ENCODE results near the gene SPATA16.
"Not testable (repeated sequence)": the region's sequence is repeated elsewhere in the genome, so short reads cannot be mapped to it uniquely, and the experiment has no call there.

The SPATA16 gene

DNA sequence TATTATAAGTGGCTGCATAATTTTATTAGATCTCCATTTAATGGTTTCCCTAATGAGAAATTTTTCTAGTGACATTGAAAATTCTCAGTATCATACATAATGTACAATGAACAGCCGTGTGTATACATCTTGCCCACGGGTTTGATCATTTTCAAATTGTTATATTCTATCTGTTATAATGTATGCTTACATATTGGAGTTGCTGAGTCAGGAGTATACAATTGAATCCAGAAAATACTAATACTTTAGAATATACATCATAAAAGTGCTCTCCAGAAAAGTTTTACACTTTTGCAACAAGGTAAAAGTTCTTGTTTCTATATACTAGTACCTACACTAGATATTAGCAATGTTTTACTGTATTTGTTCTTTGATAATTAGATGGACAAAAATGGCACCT, 82.8 kb downstream of the SPATA16 start:
- DNase-seq: no peak

DNA sequence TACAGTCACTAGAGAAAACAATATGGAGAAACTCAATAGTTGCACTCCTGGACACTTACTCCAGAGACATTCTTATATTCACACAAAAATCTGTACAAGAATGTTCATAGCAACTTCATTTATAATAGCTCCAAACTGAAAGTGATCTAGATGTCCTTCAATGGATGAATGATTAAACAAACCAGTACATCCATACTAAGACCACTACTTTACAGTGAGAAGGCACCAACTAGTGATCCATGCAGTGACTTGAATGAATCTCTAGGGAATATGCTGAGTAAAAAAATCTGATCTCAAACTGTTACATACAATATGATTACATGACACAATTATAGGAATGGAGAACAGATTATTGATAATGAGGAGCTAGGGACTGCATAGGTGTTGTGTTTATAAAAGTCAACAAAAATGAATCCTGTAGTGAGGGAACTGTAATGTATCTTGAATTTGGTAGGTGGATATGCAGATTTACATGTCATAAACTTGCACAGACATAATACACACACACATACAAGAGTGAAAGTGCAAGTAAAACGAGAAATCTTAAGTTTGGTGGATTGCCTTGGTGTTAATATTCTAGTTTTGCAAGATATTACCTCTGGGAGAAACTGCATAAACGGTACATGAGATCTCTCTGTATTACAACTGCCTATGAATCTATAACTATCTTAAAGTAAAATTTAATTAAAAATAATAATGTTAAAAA, 85.7 kb downstream of the SPATA16 start:
- peak; percentile 42 for DNase-seq

DNA sequence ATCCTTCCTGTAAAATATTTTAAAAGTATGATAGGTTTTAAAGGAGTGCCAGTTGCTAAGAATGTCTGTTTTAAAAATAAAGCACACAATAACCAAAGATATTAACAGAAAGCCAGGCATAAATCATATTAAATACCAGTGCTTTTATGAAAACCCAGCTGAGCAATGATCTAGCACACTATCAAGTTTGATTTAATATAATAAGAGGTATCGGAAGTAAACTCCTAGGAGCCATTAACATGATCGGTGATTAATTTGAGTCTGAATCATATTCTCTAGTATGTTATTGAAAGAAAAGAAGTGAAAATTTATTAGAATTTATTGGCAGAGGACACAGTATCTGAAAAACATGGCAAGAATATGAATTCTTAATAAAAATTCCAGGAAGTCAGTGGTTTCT, 91.7 kb downstream of the SPATA16 start:
- DNase-seq: no peak

DNA sequence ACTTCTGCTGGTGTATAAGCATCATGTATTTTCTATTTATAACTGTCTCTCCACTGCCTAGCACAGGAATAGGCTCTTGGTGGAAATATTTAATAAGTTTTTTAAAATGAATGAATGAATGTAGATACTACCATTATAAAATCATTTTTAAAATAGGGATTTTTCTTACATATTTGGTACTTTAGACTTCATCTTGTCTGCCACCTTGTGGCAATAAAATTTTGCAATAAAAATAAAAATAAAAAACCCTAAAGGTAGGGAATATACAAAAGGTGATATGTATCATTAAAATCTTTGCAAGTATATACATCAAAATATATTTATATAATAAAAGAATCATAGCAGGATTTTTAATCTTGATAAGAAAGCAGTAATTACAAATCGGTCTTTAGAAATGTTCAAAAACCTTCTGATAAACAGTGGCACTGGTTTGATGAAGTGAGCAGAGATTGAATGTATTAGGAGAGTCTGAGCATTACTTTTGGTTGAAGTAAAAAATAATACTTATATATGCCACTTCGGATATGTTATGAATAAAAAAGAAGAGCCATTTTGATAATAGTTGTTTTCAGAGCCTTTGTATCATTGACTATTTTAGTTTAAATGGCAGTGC, 95.2 kb downstream of the SPATA16 start:
- peak; percentile 44 for DNase-seq

DNA sequence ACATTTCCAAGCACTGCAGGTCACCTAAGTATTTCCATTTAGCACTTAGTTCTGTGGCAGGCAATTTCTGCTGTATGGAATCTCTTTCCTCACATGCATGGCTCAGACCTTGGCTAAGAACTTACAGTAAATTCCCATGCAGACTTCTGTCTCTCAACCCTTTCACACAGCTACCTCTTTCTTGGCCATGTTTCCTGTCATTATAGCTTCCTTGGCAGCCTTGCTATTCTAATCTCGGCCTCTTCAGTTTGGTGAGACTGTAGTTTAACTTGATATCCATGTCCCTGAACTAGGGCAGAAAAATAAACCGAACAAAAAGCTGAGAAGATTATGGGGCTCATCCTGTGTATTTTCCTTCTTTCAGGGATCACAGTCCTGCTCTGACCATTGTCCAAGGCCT, 96.0 kb downstream of the SPATA16 start:
- no peak for DNase-seq

DNA sequence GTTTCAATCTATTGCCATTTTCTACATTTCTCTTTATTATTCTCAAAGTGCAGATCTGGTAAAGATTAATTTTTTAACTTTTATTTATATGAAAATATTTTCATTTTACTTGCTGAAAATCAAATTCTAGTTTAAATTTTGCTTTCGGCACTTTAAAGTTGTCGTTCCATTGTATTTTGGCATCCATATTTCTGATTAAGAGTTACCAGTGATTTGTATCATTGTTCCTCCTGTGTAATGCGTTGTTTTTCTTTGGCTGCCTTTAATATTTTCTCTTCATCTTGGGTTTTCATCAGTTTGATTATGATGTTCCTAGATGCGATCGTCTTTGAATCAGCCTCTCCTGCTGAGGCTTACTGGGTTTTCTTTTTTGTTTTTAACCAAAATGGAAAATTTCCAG, 97.3 kb downstream of the SPATA16 start:
- DNase-seq: no peak

DNA sequence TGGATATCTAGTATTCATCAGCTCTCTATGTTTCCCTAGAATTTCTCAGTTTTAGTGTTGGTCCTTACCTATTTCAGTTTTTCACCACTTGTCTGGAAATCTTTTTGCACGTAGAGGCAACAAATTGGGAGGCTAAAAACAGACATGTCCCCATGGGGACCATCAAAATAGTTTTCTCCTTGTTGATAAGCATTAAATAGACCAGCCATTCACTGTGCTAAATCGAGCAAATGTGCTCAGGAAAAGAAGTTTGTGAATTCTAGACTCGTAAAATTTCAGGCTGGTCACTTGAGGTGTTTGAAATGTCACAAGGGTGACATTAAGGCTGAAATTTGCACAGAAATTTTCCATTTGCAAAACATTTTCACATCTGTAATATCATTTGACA, 102.6 kb downstream of the SPATA16 start:
- no peak for DNase-seq

DNA sequence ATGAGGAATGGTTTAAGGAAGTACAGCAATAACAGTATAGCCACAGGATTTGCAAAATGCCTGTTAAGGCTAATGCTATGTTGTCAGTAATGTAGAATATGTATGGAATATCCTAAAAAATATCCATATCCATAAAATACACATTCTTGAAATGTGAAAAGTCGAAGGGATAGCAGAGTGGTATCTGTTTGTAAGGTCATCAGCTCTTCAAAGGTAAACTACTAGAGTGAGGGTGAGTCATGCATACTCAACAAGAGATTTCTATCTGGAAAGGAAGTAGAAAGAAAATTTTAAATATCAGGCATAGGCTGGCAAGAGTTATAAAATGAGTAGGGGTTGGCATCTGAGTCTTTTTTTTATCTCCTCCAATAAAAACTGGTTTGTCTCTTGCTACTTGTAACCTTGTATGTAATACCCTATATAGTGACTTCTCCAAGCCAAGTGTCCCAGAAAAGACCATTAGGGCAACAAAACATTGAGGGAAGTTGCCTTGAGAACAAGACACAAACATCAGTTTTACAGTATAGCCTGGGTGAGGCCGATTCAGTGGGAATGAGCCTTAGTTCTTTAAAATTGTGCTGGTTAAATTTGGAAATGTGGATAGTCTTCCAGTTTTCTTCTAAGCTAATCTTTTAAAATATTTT, 103.1 kb downstream of the SPATA16 start:
- peak; percentile 10 for DNase-seq

DNA sequence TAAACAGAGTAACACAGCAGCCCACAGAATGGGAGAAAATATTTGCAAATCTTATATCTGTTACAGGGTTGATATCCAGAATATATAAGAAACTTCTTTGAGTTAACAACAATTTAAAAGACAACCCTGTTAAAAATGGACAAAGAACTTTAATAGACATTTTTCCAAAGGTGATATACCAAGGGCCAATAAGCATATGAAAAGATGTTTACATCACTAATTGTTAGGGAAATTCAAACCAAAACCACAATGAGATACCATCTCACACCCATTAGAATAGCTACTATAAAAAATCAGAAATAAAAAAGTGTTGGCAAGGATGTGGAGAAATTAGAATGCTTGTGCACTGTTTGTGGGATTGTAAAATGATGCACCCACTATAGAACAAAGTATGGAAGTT, 110.8 kb downstream of the SPATA16 start:
- DNase-seq: no peak

DNA sequence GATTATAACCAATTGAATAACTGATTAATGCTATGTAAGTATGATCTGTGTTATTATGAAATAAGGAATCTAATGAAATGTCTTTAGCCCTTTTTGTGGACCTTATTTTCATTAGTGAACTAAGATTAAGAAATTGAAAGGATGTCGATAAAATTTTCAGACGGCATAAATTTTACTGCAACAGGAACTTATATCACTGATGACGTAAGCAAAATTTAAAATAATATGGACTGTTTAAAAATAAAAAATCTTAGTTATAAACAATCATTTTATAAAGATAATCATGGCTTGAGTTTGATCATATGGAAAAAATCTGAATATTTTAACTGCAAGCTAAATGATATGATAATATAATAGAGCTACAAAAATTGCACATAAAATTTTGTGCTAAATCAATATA, 112.7 kb downstream of the SPATA16 start:
- DNase-seq: no peak

DNA sequence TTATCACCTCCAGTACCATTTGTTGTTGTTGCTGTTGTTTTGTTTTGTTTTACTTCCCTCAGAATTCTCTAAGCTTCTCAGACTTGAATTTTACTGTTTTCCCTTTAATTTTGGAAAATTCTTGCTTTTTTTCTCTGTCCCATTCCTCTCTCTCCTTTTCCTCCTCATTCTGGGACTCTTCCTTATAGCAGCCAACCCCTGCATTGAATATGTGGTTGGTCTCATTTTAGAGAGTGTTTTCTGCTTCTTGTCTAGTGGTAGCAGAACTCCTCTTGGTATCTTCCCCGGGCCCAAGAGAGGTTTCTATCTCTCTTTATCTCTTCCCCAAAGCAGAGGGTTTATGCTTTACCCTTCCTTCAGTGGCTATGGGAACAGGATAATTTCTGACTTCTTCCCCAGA, 113.6 kb downstream of the SPATA16 start:
- peak; percentile 2 for DNase-seq

DNA sequence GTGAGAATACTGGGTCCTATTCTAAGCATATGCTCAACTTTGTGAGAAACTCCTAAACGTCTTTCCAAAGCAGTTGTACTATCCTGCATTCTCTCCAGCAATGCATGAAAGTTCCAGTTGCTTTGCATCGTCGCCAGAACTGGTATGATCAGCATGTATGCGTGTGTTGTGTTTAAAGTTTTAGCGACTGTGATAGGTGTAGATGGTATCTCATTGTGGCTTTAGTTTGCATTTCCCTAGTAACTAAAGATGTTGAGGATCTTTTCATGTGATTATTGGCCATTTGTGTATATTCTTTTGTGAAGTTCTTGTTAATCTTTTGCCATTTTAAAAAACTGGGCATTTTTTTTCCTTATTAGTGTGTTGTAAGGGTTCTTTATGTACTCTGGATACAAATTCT, 115.1 kb downstream of the SPATA16 start:
- DNase-seq: peak; percentile 37

DNA sequence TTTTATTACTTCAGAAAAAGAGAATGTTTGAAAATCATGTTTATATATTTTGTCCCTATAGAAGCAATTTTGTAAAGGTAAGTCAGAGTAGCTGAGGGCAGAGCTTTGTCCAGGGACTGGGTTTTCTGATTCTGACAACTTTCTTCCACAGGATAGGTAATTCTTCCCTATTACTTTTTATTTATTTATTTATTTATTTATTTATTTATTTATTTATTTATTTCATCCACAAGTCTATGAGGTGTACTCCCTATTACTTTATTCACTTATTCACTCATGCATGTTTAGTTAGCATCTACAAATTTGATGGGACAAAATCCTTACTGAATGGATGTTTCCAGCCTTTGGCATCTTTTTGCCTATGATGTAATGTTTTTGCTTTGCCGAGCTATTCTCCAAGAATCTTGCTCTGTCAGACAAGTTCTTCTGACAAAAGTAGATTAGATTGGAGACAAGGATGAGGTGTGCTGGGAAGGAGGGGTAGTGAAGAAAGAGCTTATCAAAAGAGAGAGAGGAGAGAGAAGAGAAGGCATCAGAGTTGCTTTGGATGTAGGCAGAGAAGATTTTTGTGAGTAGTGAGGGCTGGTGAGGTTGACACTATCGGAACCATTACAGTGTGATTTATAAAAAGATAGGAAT, 119.4 kb downstream of the SPATA16 start:
- DNase-seq: no peak

DNA sequence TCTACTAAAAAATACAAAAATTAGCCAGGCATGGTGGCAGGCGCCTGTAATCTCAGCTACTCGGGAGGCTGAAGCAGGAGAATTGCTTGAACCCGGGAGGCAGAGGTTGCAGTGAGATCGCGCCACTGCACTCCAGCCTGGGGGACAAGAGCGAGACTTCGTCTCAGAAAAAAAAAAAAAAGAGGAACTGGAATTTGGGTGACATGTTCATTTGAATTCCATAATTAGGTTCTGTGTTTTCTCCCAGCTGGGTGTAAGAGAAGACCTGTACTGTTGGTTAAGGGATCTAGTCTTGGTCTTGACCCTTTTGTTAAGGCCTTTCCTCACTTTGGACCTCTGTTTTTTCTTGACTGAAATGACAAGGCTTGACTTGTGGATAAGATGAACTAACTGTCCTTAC, 120.9 kb downstream of the SPATA16 start:
- DNase-seq: not testable (repeated sequence)

DNA sequence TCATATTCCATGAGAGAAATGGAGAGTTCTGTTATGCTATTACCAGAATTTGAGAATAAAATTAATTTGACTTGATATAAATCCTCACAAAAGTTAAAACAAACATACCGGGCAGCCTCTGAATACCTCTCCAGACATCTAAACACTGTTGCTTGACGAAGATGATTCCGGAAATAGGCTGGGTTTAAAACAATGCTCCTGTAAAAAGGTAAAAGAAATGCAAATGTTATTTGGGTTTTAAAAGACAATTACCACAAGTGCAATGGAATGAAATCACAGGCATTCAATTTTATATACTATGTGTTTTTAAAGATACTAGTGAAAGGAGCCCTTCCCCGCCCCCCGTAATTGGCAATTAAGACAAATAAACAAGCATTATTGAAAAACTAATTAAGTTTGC, 121.7 kb downstream of the SPATA16 start:
- DNase-seq: no peak

DNA sequence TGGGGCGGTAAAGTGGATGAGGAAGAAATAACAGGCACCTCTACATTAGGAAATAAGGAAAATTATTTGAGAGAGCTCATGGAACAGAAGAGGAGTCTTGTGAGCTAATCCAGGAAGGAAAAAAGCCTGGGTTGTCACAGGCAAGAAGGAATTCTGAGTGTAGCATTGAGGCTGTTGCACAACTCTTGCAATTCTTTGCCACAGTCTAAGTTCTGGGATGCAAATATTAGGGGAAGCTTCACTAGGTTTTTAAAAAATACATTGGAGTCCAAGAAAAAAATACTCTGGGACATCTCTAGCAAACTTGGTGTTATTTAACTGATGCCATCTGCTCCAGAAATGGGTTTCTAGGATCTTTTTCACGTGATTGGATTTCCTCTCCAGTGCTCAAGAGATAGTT, 122.3 kb downstream of the SPATA16 start:
- DNase-seq: no peak

DNA sequence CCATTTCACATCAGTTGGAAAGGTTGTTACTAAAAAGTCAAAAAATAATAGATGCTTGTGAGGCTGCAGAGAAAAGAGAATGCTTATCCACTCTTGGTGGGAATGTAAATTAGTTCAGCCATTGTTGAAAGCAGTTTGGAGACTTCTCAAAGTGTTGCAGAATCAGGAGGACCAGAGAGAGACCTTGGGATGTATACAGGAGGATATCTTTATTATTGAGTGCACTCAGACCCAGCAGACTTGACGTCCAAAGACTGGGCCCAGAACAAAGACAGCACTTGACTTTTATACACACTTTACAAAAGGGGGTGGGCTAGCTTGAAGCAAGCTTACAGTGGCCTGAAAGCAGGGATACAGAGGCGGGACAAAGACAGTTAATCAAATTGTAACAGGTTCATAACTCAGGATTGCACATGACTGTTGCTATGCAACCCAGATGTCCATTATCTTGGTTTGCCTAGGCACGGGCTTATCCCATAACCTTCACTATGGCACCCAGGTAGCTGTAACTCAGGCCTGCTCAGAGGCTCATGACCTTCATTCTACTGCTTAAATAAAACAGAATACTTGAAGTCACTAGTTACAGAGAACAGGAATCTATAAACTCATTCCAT, 127.7 kb downstream of the SPATA16 start:
- DNase-seq: no peak

DNA sequence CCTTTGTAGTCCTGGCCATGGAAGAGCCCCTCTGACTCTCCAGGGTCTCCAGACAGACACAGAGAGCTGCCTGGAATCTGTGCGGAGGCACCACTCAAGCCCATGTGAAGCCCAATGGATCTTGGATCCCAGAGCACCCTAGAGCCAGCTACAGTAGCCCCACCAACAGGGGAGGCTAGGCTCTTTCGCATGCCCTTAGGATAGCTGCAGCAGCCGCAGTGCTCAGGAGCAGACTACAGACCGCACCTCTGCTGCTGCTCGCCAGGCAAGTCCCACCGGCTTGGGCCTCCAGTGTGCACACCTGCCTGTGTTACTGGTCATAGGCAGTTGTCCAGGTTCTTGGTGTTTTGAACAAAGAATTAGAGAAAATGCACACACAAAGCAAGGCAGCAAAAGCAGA, 131.6 kb downstream of the SPATA16 start:
- no peak for DNase-seq

DNA sequence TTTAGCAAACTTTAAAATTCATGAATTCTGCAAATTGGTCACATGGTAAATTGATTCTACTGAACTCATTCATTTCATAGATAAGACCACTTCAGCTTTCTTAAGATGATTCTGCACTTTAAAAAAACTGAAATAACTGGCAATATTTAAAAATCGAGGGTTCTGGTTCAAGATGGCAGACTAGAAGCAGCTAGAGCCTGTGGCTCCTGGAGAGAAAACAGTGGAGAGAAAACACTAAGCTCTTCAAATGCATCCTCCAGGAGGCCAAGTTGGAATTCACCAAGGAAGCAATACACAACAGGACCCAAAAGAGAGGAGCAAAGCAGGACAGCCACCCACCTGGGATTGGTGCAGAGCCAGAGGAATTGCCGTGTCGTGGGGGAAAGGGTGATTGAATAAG, 132.1 kb downstream of the SPATA16 start:
- peak; percentile 42 for DNase-seq

DNA sequence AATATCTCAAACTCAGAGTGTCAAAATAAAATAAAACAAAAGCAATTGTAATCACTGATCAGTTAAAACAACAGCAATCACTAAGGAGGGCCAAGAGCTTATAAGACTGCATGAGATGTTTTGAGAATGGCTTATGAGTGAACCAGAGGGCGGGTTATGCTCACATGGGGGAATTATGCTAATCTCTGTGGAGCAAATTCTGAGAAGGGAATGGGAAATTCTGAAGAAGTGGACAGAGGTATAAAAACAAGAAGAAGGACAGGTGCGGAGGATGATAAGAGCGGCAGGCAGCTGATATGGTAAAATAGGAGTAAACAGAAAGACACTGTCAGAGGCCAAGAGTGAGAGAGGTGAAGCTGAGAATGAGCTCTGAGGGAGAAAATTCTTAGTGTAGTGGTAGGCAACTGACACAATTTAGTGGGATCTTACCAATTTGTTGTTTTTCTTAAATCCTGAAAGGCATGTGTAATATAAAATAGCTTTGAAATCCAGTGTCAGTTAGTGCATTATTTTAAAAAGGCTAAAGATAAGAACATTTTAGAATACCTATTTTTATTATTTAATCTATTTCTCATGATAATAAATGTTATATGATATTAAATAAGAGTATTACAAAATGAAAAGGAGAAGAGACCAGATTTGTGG, 133.8 kb downstream of the SPATA16 start:
- peak; percentile 93 for DNase-seq

DNA sequence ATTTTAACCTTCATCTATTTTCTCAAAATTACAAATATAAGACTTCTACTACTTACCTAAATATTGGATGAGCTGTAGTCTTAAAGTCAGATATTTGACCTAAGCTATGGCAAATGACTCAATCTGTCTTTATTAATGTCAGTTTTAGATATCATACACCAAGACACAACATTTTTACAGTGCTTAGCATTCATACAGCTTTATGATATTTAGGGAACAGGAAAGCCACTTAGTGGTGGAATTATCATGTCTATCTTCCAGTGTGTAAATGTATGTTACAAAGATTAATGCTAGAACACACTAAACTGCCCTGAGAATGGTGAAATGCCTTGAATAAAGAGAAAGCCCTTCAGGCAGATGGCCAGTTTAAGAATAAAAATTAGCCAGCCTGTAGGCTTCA, 135.0 kb downstream of the SPATA16 start:
- peak; percentile 43 for DNase-seq

DNA sequence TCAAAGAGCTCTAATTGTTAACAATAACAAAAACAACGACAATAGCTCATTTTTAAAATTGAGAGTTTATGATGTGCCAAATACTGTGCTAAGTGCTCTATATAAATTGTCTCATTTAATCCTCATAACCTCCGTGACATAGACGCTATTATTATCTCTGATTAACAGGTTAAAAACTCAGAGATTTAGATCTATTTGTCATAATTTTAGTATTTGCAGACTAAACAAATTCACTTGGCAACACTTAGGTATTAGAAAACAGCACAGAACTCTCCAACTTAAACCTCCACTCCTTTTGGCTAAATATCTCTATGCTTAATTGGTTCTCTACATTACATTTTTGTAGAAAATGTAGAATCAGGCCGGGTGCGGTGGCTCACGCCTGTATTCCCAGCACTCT, 136.4 kb downstream of the SPATA16 start:
- DNase-seq: no peak

DNA sequence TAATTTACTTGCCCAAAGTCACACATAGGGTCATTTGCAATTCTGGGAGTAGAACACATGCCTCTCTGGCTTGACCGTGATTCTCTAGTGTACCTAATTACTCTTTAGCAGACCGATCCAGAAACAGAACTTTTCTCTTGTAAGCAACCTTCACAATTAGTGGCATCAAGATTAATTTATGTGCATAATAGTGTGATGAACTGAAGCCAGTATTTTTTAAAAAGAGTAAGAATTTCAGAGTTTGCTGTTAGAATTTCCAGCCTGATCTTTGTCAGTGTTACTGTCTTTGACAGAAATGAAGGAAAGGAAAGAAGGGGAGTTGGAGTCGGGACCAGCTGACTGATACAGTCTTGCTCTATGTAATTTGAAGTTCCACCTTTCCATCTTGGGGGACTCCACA, 137.1 kb downstream of the SPATA16 start:
- no peak for DNase-seq

Measured in OCI-M1 (cell line).